WTC11 (cell line): Measurements from ENCODE around the gene UGT1A7. TPM values are rescaled to one million over a fixed set of nuclear protein-coding genes. Genes with fewer than 3 reads are reported as not detected.

Source experiments
- ATAC-seq: fragments of 200-7000 bp; cut with Tn5 transposase; 2 replicates; pipeline ENCODE4 v1.10.0; 2021; ENCODE audit warnings: mild to moderate bottlenecking, moderate library complexity
- CTCF ChIA-PET: fragments of 300-600 bp; sonication (Branson Sonifier 250); formaldehyde crosslinking; loops from one replicate; lab custom pipeline; 2021; ENCODE audit warnings: antibody characterized with exemption; lab: Charles Lee
- POLR2A ChIA-PET: fragments of 350-600 bp; sonication (Branson Sonifier 250); formaldehyde crosslinking; loops from one replicate; lab custom pipeline; 2021; ENCODE audit warnings: antibody characterized with exemption; lab: Charles Lee
- DNase-seq: peaks from one replicate; pipeline ENCODE4 v3.0.0; 2021; ENCODE audit warnings: low spot score
- H3K27ac Mint-ChIP-seq: 2 replicates; pipeline ENCODE4 v1.8.0; 2021; ENCODE audit warnings: mixed read lengths
- H3K27me3 Mint-ChIP-seq: 2 replicates; pipeline ENCODE4 v1.8.0; 2021; ENCODE audit warnings: low read depth, mild to moderate bottlenecking, moderate library complexity, mixed read lengths
- H3K36me3 Mint-ChIP-seq: 2 replicates; pipeline ENCODE4 v1.8.0; 2021; ENCODE audit warnings: mixed read lengths
- H3K4me1 Mint-ChIP-seq: 2 replicates; pipeline ENCODE4 v1.8.0; 2022; ENCODE audit warnings: mixed read lengths
- H3K4me3 Mint-ChIP-seq: 2 replicates; pipeline ENCODE4 v1.8.0; 2021; ENCODE audit warnings: mild to moderate bottlenecking, moderate library complexity, mixed read lengths
- H3K9me3 Mint-ChIP-seq: 2 replicates; pipeline ENCODE4 v1.8.0; 2021; ENCODE audit warnings: mixed read lengths
- CREB1 ChIP-seq: sonication (generic); formaldehyde crosslinking; IDR thresholded peaks from 2 replicates; pipeline ENCODE4 v1.8.0; 2023; ENCODE audit warnings: mild to moderate bottlenecking, missing genetic modification reagents
- ERG ChIP-seq: fragments of 250-450 bp; sonication (Bioruptor Pico); IDR thresholded peaks from 2 replicates; pipeline ENCODE4 v1.8.0; 2021; ENCODE audit warnings: mild to moderate bottlenecking
- ESRRA ChIP-seq: sonication (generic); formaldehyde crosslinking; IDR thresholded peaks from 2 replicates; pipeline ENCODE4 v1.8.1; 2022; ENCODE audit warnings: mild to moderate bottlenecking, missing genetic modification reagents, borderline replicate concordance
- FOXP1 ChIP-seq: sonication (generic); formaldehyde crosslinking; IDR thresholded peaks from 2 replicates; pipeline ENCODE4 v1.8.0; 2022; ENCODE audit warnings: missing genetic modification reagents, mild to moderate bottlenecking, moderate library complexity, borderline replicate concordance
- GABPB1 ChIP-seq: sonication (generic); formaldehyde crosslinking; IDR thresholded peaks from 2 replicates; pipeline ENCODE4 v1.8.1; 2023; ENCODE audit warnings: mild to moderate bottlenecking, missing genetic modification reagents
- IRF2 ChIP-seq: sonication (generic); formaldehyde crosslinking; IDR thresholded peaks from 2 replicates; pipeline ENCODE4 v1.8.0; 2022; ENCODE audit warnings: low read depth, missing genetic modification reagents, borderline replicate concordance
- MYBL2 ChIP-seq: sonication (generic); formaldehyde crosslinking; IDR thresholded peaks from 2 replicates; pipeline ENCODE4 v1.8.1; 2023; ENCODE audit warnings: mild to moderate bottlenecking, moderate library complexity, missing genetic modification reagents
- NFATC4 ChIP-seq: fragments of 250-450 bp; sonication (Bioruptor Pico); IDR thresholded peaks from 2 replicates; pipeline ENCODE4 v1.9.0; 2021; ENCODE audit warnings: mild to moderate bottlenecking
- NR1H2 ChIP-seq: sonication (generic); formaldehyde crosslinking; IDR thresholded peaks from 2 replicates; pipeline ENCODE4 v1.9.0; 2021; ENCODE audit warnings: mild to moderate bottlenecking, moderate library complexity, missing genetic modification reagents
- OVOL2 ChIP-seq: fragments of 250-450 bp; sonication (Bioruptor Pico); IDR thresholded peaks from 2 replicates; pipeline ENCODE4 v1.9.0; 2021; ENCODE audit warnings: mild to moderate bottlenecking, borderline replicate concordance
- SP1 ChIP-seq: sonication (generic); formaldehyde crosslinking; conservative IDR thresholded peaks from 2 replicates; pipeline ENCODE4 v1.8.1; 2022; ENCODE audit warnings: missing genetic modification reagents
- TCF7 ChIP-seq: sonication (generic); formaldehyde crosslinking; IDR thresholded peaks from 2 replicates; pipeline ENCODE4 v1.8.0; 2022; ENCODE audit warnings: mild to moderate bottlenecking, low read depth, missing genetic modification reagents, moderate library complexity
- TEAD4 ChIP-seq: sonication (generic); formaldehyde crosslinking; IDR thresholded peaks from 2 replicates; pipeline ENCODE4 v1.8.0; 2022; ENCODE audit warnings: mild to moderate bottlenecking, missing genetic modification reagents
- TP53 ChIP-seq: sonication (generic); formaldehyde crosslinking; IDR thresholded peaks from 2 replicates; pipeline ENCODE4 v1.8.1; 2023; ENCODE audit warnings: mild to moderate bottlenecking, missing genetic modification reagents
- ZNF138 ChIP-seq: sonication (generic); formaldehyde crosslinking; conservative IDR thresholded peaks from 2 replicates; pipeline ENCODE4 v1.8.1; 2022; ENCODE audit warnings: mild to moderate bottlenecking, moderate library complexity, missing genetic modification reagents
- ZNF232 ChIP-seq: sonication (generic); formaldehyde crosslinking; IDR thresholded peaks from 2 replicates; pipeline ENCODE4 v1.8.0; 2022; ENCODE audit warnings: mild to moderate bottlenecking, missing genetic modification reagents
- ZNF423 ChIP-seq: fragments of 250-450 bp; sonication (Bioruptor Pico); IDR thresholded peaks from 2 replicates; pipeline ENCODE4 v2.1.2; 2022; ENCODE audit warnings: mild to moderate bottlenecking, moderate library complexity
- ZNF671 ChIP-seq: fragments of 250-450 bp; sonication (Bioruptor Pico); IDR thresholded peaks from 2 replicates; pipeline ENCODE4 v1.8.0; 2021; ENCODE audit warnings: mild to moderate bottlenecking
- total RNA-seq: library from RNA; stranded (reverse); gene quantifications from 3 replicates; pipeline ENCODE4 v1.2.3, GENCODE V29; 2021
- TF ChIP-seq, protein P1 (sequence below): sonication (generic); formaldehyde crosslinking; IDR thresholded peaks from 2 replicates; pipeline ENCODE4 v1.8.1; 2022; ENCODE audit warnings: low read depth, missing genetic modification reagents, borderline replicate concordance
- TF ChIP-seq, protein P2 (sequence below): sonication (generic); formaldehyde crosslinking; conservative IDR thresholded peaks from 2 replicates; pipeline ENCODE4 v1.8.1; 2023; ENCODE audit warnings: mild to moderate bottlenecking, low read depth, missing genetic modification reagents, moderate library complexity
- TF ChIP-seq, protein P3 (sequence below): sonication (generic); formaldehyde crosslinking; IDR thresholded peaks from 2 replicates; pipeline ENCODE4 v1.8.0; 2022; ENCODE audit warnings: mild to moderate bottlenecking, missing genetic modification reagents

The UGT1A7 gene
- total RNA-seq, 1 experiment from 2014 or later = not detected

DNA sequence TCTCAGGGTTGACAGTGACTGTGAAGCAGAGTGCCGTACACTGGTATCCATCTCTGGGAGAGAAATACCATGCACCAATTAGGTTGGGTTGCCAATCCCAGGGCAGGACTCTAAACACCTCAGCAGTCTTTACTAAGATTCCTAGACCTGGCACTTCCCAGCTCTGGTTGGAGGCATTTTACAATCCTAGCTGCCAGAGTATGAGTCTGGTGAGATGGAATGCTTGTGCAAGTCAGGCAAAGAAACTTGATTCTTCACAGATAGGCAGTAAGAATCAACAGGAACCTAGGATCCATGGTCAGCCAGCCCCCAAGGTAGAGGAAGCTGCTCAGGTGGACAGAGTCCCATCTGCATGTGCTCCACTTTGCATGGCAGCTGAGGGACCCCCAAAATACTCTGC lies 25.0 kb downstream of the UGT1A7 start:
- no peaks in the 10 kb centered on the region; the same call in 1 of the 2 replicates for H3K27me3 Mint-ChIP-seq
- POLR2A ChIA-PET = no interaction called here
- no peak overlapping the region for H3K4me3 Mint-ChIP-seq
- H3K4me1 Mint-ChIP-seq = peaks cover 4% of the 10 kb centered on the region; the same call in 1 of the 2 replicates
- H3K27ac Mint-ChIP-seq = no peak overlapping the region
- no peaks in the 10 kb centered on the region for H3K36me3 Mint-ChIP-seq
- H3K9me3 Mint-ChIP-seq = no peaks in the 10 kb centered on the region; the same call in 1 of the 2 replicates
- DNase-seq = no peak
- no peak for ATAC-seq
- CTCF ChIA-PET = no interaction called here
- TF ChIP-seq, protein P1, sequence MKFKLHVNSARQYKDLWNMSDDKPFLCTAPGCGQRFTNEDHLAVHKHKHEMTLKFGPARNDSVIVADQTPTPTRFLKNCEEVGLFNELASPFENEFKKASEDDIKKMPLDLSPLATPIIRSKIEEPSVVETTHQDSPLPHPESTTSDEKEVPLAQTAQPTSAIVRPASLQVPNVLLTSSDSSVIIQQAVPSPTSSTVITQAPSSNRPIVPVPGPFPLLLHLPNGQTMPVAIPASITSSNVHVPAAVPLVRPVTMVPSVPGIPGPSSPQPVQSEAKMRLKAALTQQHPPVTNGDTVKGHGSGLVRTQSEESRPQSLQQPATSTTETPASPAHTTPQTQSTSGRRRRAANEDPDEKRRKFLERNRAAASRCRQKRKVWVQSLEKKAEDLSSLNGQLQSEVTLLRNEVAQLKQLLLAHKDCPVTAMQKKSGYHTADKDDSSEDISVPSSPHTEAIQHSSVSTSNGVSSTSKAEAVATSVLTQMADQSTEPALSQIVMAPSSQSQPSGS (CRISPR knock-in tag) = no peak
- TF ChIP-seq CREB1 = no peak
- TF ChIP-seq OVOL2 = no peak
- TF ChIP-seq IRF2 = no peak
- no peak for TF ChIP-seq ERG (CRISPR knock-in tag)
- TF ChIP-seq, protein P2, sequence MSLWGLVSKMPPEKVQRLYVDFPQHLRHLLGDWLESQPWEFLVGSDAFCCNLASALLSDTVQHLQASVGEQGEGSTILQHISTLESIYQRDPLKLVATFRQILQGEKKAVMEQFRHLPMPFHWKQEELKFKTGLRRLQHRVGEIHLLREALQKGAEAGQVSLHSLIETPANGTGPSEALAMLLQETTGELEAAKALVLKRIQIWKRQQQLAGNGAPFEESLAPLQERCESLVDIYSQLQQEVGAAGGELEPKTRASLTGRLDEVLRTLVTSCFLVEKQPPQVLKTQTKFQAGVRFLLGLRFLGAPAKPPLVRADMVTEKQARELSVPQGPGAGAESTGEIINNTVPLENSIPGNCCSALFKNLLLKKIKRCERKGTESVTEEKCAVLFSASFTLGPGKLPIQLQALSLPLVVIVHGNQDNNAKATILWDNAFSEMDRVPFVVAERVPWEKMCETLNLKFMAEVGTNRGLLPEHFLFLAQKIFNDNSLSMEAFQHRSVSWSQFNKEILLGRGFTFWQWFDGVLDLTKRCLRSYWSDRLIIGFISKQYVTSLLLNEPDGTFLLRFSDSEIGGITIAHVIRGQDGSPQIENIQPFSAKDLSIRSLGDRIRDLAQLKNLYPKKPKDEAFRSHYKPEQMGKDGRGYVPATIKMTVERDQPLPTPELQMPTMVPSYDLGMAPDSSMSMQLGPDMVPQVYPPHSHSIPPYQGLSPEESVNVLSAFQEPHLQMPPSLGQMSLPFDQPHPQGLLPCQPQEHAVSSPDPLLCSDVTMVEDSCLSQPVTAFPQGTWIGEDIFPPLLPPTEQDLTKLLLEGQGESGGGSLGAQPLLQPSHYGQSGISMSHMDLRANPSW (CRISPR knock-in tag) = no peak
- TF ChIP-seq SP1 (CRISPR knock-in tag) = no peak
- no peak for TF ChIP-seq ZNF232 (CRISPR knock-in tag)
- TF ChIP-seq FOXP1 (CRISPR knock-in tag) = no peak
- no peak for TF ChIP-seq NFATC4 (CRISPR knock-in tag)
- TF ChIP-seq GABPB1 (CRISPR knock-in tag) = no peak
- TF ChIP-seq ZNF671 = no peak
- TF ChIP-seq, protein P3, sequence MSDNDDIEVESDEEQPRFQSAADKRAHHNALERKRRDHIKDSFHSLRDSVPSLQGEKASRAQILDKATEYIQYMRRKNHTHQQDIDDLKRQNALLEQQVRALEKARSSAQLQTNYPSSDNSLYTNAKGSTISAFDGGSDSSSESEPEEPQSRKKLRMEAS (CRISPR knock-in tag) = no peak
- no peak for TF ChIP-seq TEAD4 (CRISPR knock-in tag)
- TF ChIP-seq ZNF423 = no peak
- TF ChIP-seq ESRRA (CRISPR knock-in tag) = no peak
- no peak for TF ChIP-seq TCF7
- no peak for TF ChIP-seq NR1H2
- TF ChIP-seq MYBL2 (CRISPR knock-in tag) = no peak
- no peak for TF ChIP-seq ZNF138 (CRISPR knock-in tag)

DNA sequence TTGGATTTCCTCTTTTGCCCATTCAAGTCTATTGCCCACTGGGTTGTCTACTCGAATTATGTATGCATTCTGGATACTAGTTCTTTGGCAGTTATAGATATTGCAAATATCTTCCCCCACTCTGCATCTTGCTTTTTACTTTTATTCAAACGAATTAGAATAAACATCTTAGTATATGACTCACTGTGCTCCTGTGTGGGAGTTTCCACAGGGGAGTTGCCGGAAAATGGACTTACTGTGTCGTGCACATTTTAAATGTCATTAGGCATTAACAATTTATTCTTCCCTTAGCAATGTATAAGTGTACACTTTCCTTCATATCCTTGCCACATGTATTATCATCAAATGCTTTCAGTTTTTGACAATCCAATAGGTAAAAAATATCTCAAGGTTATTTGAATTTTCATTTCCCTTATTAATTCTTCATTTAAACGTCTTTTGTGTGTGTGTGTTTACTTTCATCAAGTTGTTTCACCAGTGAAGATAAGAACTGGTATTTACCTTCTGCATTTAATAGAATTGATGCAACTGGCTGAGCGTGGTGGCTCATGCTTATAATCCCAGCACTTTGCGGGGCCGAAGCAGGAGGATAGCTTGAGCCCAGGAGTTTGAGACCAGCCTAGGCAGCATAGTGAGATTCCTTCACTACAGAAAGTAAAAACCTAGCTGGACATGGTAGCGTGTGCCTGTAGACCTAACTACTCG lies 26.4 kb downstream of the UGT1A7 start:
- H3K4me1 Mint-ChIP-seq = peaks cover 4% of the 10 kb centered on the region; the same call in 1 of the 2 replicates
- ATAC-seq = no peak
- POLR2A ChIA-PET = no interaction called here

More for the DNA sequence above, 26.4 kb downstream of the UGT1A7 start:
- TF ChIP-seq TP53 (CRISPR knock-in tag) = no peak
- H3K36me3 Mint-ChIP-seq = no peaks in the 10 kb centered on the region
- no peaks in the 10 kb centered on the region; the same call in 1 of the 2 replicates for H3K27me3 Mint-ChIP-seq
- no peak overlapping the region for H3K4me3 Mint-ChIP-seq
- H3K27ac Mint-ChIP-seq = no peak overlapping the region
- CTCF ChIA-PET = no interaction called here
- H3K9me3 Mint-ChIP-seq = no peaks in the 10 kb centered on the region; the same call in 1 of the 2 replicates
- no peak for DNase-seq
